Fibroblast of skin of right biceps (primary cell): ENCODE results near the gene VIT.
"Not testable (repeated sequence)": the region's sequence is repeated elsewhere in the genome, so short reads cannot be mapped to it uniquely, and the experiment has no call there.

ENCODE experiments used
- DNase-seq: peaks from one replicate; pipeline ENCODE4 v3.0.0-alpha.2; 2013

VIT gene

GRCh38 chr2:36677996-36678605 is 18.4 kb upstream of the VIT start:
- peak; percentile 28 for DNase-seq

DNA sequence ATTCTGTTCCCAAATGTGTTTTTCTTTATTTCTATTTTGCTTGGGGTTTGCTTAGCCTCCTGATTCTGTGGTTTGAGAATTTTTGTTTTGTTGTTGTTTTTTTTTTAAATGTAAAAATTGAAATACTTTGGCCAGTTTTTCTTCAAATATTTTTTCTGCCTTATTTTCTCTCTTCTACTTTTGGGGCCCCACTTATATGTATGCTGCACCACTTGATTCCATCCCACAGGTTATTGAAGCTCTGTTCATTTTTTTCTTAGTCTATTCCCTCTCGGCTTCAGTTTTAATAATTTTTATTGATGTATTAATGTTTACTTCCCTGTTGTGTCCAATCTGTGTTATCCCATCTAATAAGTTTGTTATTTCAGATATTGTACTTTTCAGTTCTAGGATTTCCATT is 17.7 kb upstream of the VIT start:
- DNase-seq, result no peak

DNA sequence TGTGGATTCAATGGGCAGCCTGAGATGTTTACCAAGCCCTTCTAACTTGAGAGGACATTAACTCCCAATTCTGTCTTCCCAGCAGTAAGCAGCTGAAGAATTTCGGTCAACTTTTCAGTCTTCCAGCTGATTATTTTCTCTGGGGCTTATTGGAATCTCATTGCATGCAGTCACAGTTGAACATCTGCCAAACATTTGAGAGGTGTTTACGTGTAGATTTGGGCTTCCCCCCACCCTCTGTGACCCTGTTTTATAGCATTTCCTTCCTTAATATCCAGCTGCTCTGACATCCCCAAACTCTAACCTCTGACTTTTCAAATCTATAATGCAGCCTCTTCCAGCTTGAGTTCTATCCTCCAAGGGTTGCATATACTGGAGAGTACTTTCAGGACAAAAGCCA is 16.5 kb upstream of the VIT start:
- peak; percentile 42 for DNase-seq

DNA sequence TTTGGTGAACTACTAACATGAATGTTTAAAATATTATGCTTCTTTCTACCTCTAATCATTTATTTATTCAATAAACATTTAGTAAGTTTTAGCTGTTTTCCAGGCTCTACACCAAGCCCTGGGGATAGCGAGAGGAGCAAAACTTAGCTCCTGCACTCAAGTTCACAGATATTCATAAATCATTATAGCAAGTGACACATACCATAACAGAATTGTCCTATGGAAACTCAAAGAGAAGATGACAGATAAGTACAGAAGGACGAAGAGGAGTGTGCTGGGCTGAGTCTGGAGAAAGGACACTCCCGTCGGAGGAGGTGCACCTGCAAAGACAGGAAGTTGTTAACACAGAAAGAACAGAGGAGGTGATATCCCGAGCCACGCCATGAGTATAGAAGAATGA is 13.9 kb upstream of the VIT start:
- no peak for DNase-seq

- no peak for DNase-seq
These were observed 13.5 kb upstream of the VIT start for GRCh38 chr2:36683002-36683401.

GRCh38 chr2:36688291-36688690 is 8.2 kb upstream of the VIT start:
- DNase-seq, result not testable (repeated sequence)

- DNase-seq, result not testable (repeated sequence)
These were observed 7.5 kb upstream of the VIT start for GRCh38 chr2:36689013-36689412.

GRCh38 chr2:36692121-36692520 is 4.4 kb upstream of the VIT start:
- DNase-seq, result no peak

GRCh38 chr2:36693825-36694224 is 2.7 kb upstream of the VIT start:
- DNase-seq, result no peak

- DNase-seq, result peak; percentile 75
These were observed 626 bp upstream of the VIT start for GRCh38 chr2:36695746-36696415.

GRCh38 chr2:36697424-36698066 is 1.0 kb downstream of the VIT start:
- no peak for DNase-seq

DNA sequence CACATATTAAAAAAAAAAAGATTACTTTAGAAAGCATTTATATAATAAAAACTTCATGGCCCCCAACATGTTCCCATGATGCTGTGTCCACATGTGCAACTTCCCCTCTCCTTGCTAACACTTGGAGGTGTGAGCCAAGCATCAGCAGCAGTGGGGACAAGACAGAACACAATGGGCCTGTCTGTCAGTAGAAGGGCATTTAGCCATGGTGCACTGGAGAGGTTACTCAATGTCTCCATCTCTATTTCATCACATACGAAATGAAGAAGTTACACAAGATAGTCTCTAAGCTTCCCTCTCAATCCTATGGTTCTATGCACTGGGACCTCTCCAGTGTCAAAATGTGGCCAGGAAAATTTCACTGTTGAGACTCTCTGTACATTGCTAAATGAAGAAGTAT is 2.5 kb downstream of the VIT start:
- no peak for DNase-seq

DNA sequence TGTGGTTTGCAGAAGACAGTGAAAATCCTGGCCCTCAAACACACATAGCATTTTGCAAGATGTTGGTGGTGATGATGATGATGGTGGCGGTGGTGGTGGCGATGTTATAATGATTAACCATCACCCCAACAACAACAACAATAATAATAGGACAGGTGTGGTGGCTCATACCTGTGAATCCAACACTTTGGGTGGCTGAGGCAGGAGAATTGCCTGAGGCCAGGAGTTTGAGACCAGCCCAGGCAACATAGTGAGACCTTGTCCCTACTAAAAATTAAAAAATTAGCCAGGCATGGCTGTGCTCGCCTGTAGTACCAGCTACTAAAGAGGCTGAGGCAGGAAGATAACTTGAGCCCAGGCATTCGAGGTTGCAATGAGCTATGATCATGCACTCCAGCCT is 3.8 kb downstream of the VIT start:
- no peak for DNase-seq

GRCh38 chr2:36701391-36701795 is 4.9 kb downstream of the VIT start:
- DNase-seq, result peak; percentile 22

DNA sequence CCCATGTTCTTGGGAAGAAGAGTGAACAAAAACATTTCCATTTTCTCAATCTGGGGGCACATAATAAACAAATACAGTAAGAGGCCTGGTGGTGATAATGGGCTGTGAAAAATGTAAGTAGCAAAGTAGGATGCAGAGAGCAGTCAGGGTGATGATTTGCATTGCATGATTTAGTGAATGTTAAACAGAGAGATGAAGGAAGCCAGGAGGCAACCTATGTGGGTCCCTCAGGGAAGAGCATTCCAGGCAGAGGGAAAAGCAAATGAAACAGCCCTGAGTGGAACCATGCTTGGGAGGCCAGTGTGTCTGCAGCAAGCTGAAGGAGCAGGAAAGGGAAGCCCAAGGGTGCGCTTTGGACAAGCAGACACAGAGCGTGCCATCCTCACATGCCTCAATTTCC is 5.4 kb downstream of the VIT start:
- DNase-seq, result peak; percentile 37

GRCh38 chr2:36702781-36703180 is 6.3 kb downstream of the VIT start:
- no peak for DNase-seq

DNA sequence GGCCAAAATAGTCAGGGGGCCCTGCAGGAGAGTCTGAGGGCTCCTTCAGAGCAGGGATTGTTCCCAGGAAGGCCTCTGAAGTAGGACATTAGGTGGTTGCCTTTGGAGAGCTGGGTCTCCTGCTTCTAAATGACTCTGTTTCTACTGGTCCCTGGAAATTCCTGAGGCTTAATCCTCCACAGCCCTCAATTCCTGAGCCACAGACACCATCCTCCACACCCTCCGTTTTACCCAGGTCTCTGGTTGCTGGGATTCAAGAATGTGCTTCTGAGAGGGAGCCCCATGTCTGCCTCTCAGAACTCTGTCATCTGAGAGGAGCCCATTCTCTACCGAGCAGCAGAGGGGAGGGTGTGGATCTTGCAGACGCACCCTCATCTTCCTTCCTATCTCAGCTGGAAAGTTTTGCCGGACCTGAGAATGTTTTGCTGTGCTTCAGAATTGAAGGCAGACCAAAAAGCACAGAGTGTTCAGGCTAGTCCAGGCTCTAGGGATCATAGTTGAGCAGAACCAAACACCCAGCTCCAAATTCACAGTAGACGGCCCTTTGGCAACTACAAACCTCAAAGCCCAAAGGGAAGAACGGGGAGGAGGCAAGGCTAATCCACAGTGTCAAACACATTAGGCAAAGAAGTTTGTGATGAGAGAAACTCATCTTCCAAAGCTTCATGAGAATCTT is 8.1 kb downstream of the VIT start:
- DNase-seq, result no peak

GRCh38 chr2:36705326-36706020 is 9.0 kb downstream of the VIT start:
- DNase-seq, result no peak

DNA sequence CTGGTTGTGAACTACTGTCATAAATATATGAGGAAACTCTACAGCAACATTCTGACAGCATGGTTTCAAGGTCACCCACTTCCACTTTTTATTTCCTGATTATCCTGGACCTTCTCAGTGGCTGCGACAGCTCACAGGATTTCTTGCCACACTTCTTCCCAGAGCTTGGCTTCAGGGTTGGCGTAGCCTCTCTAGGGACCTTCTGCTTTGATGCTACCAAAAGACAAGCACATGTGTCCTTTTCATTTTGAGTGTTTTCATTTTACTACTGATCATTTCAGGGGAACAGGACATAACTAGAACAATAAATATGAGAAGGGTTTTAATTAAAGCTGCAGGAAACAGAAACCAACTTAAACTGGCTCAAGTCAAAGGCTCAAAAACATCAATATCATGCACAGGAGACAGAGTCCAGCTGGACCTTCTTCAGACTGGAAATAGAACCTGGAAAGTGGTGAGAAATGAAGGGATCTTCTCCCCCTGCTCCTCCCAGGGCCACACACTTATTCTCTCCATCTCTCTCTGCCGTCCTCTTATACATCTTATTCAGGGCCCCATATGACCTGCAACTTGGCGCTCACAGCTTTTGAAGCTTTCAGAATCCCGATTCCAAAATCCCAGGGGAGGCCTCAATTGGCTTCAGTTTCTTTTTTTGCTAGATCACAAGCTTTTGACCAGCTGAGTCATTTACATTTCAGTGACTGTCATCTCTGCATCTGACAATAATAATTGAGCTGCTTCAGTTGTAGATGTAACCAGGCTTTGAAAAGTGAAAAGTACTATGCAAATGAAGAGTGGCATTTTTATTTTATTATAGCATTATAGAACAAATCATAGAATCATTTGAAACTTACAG is 9.7 kb downstream of the VIT start:
- peak; percentile 62 for DNase-seq

- peak; percentile 83 for DNase-seq
These were observed 10.5 kb downstream of the VIT start for GRCh38 chr2:36707050-36707449.

GRCh38 chr2:36708041-36708741 is 11.7 kb downstream of the VIT start:
- DNase-seq, result peak; percentile 94
